Measurements from ENCODE around the gene ITPR1.

DNA sequence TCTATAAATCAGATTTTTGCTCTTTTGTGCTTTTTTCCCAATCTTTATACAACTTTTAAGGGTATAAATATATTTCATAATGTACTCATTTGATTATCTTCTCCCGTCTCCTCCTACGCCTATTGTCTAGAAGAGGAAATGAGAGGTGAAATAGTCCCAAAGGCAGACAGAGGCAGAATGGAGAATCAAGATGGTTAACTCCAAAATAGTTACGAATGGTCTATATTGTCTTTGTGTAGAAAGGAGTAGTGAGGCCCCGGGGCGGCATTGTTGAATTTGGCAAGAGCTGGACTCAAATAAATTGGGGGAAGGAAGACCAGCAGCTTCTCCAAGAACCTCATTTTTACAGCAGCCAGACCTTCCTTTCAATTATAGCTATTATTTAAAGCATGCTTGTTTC is 23.9 kb downstream of the ITPR1 start:
- TF ChIP-seq, protein P1, sequence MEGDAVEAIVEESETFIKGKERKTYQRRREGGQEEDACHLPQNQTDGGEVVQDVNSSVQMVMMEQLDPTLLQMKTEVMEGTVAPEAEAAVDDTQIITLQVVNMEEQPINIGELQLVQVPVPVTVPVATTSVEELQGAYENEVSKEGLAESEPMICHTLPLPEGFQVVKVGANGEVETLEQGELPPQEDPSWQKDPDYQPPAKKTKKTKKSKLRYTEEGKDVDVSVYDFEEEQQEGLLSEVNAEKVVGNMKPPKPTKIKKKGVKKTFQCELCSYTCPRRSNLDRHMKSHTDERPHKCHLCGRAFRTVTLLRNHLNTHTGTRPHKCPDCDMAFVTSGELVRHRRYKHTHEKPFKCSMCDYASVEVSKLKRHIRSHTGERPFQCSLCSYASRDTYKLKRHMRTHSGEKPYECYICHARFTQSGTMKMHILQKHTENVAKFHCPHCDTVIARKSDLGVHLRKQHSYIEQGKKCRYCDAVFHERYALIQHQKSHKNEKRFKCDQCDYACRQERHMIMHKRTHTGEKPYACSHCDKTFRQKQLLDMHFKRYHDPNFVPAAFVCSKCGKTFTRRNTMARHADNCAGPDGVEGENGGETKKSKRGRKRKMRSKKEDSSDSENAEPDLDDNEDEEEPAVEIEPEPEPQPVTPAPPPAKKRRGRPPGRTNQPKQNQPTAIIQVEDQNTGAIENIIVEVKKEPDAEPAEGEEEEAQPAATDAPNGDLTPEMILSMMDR (IDR thresholded peaks at IDR 0.05; ENCODE audit: insufficient read depth, low read length), result no peak
- TF ChIP-seq POLR2AphosphoS5 (IDR thresholded peaks at IDR 0.05; ENCODE audit: low read depth) (no peak), GABPA (IDR thresholded peaks at IDR 0.05; ENCODE audit: low read depth) (no peak)
- TF ChIP-seq, protein P2, sequence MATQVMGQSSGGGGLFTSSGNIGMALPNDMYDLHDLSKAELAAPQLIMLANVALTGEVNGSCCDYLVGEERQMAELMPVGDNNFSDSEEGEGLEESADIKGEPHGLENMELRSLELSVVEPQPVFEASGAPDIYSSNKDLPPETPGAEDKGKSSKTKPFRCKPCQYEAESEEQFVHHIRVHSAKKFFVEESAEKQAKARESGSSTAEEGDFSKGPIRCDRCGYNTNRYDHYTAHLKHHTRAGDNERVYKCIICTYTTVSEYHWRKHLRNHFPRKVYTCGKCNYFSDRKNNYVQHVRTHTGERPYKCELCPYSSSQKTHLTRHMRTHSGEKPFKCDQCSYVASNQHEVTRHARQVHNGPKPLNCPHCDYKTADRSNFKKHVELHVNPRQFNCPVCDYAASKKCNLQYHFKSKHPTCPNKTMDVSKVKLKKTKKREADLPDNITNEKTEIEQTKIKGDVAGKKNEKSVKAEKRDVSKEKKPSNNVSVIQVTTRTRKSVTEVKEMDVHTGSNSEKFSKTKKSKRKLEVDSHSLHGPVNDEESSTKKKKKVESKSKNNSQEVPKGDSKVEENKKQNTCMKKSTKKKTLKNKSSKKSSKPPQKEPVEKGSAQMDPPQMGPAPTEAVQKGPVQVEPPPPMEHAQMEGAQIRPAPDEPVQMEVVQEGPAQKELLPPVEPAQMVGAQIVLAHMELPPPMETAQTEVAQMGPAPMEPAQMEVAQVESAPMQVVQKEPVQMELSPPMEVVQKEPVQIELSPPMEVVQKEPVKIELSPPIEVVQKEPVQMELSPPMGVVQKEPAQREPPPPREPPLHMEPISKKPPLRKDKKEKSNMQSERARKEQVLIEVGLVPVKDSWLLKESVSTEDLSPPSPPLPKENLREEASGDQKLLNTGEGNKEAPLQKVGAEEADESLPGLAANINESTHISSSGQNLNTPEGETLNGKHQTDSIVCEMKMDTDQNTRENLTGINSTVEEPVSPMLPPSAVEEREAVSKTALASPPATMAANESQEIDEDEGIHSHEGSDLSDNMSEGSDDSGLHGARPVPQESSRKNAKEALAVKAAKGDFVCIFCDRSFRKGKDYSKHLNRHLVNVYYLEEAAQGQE (IDR thresholded peaks at IDR 0.05; ENCODE audit: insufficient replicate concordance, low read depth), result no peak

Data from HL-60 (cell line).